ENCODE results near the gene DHFR. TPM values are rescaled to one million over a fixed set of nuclear protein-coding genes. Genes with fewer than 3 reads are reported as not detected.
A peak's percentile ranks its signal among the peaks of the same experiment; 100 is the strongest.

Gene DHFR
- total RNA-seq (2014; rRNA removed; shearing (Covaris generic)), result 19.0 and 23.8 TPM in 2 replicates
- 10.0 and 11.6 TPM in 2 replicates for polyA plus RNA-seq (2016; fragmentation: Nextera tagmentation; extraction: Ambion mirVana)

GRCh38 chr5:80654391-80655230 is at the start of gene DHFR, which contains the start of gene MSH3:
TSS of gene DHFR (minus strand) at chr5:80654983. CDS start at chr5:80654489, 494 bp downstream.
TSS of gene MSH3 (plus strand) at chr5:80654652. CDS start at chr5:80654728, 76 bp downstream.
- Histone ChIP-seq H3K4me2 (ENCODE audit: unreplicated experiment) (peak within 1 kb of the TSS; percentile 84), H3K4me1 (ENCODE audit: insufficient read depth) (peaks cover 27% of the 10 kb centered on the region), H3K9me2 (ENCODE audit: insufficient read depth) (no peaks in the 10 kb centered on the region), H3K9ac (peak within 1 kb of the TSS; percentile 85), H4K20me1 (ENCODE audit: insufficient read depth) (no peaks in the 10 kb centered on the region), H3K36me3 (ENCODE audit: low read depth) (peaks cover 1% of the 10 kb centered on the region), H3F3A (ENCODE audit: insufficient read depth) (peaks cover 5% of the 10 kb centered on the region; the same call in 1 of the 2 replicates), H3K27ac (peak within 1 kb of the TSS; percentile 87), H3K4me3 (peak within 1 kb of the TSS; percentile 85), H3K79me2 (ENCODE audit: insufficient read depth) (peaks cover 38% of the 10 kb centered on the region), H3K9me3 (ENCODE audit: low read depth) (no peaks in the 10 kb centered on the region), H2AFZ (peak within 1 kb of the TSS; percentile 90), H3K27me3 (replicated peaks; ENCODE audit: insufficient read depth) (no peaks in the 10 kb centered on the region)
- DNase-seq, result peak; percentile 93
- in situ Hi-C loops (cut with MboI), result no loop called here
- no peak for TF ChIP-seq EZH2phosphoT487 (IDR thresholded peaks at IDR 0.05; ENCODE audit: insufficient read depth, low read depth)
- no peak for TF ChIP-seq EZH2 (IDR thresholded peaks at IDR 0.05; ENCODE audit: insufficient read depth, poor library complexity, severe bottlenecking)
- WGBS, 2 experiments (ENCODE audit: low coverage in 1 of 2, low lambda C conversion rate in 2 of 2, missing lambda C conversion rate in 2 of 2), result 1 to 2% methylated on average over 42 to 49 of the region's 74 CpGs

- H3K9me2 ChIP-seq (ENCODE audit: insufficient read depth), result no peaks in the 10 kb centered on the region
- H2AFZ ChIP-seq, result no peak overlapping the region
- H3K9ac ChIP-seq, result no peak overlapping the region
- TF ChIP-seq EZH2 (IDR thresholded peaks at IDR 0.05; ENCODE audit: insufficient read depth, poor library complexity, severe bottlenecking), result no peak
- no peak for TF ChIP-seq EZH2phosphoT487 (IDR thresholded peaks at IDR 0.05; ENCODE audit: insufficient read depth, low read depth)
- 0 out of 2 replicates have a peak, but pooled peaks cover 5% of the 10 kb centered on the region for H3K36me3 ChIP-seq (ENCODE audit: low read depth)
- in situ Hi-C loops (cut with MboI), result no loop called here
- no peak overlapping the region for H3K27ac ChIP-seq
- no peaks in the 10 kb centered on the region for H3K9me3 ChIP-seq (ENCODE audit: low read depth)
- H3K27me3 ChIP-seq (replicated peaks; ENCODE audit: insufficient read depth), result no peaks in the 10 kb centered on the region
- H3K4me3 ChIP-seq, result no peak overlapping the region
- no peaks in the 10 kb centered on the region for H3K79me2 ChIP-seq (ENCODE audit: insufficient read depth)
- no peak overlapping the region for H3K4me2 ChIP-seq (ENCODE audit: unreplicated experiment)
- no peaks in the 10 kb centered on the region for H3F3A ChIP-seq (ENCODE audit: insufficient read depth)
- 95% methylated on average over 1 of the region's 1 CpG for WGBS, 2 experiments (ENCODE audit: low coverage in 1 of 2, low lambda C conversion rate in 2 of 2, missing lambda C conversion rate in 2 of 2)
- DNase-seq, result no peak
- peaks cover 10% of the 10 kb centered on the region; the same call in 1 of the 2 replicates for H3K4me1 ChIP-seq (ENCODE audit: insufficient read depth)
- no peaks in the 10 kb centered on the region for H4K20me1 ChIP-seq (ENCODE audit: insufficient read depth)
Measured at GRCh38 chr5:80704221-80704620, 49.4 kb upstream of the DHFR start.

GRCh38 chr5:80703747-80704146 is 49.0 kb upstream of the DHFR start:
- no peak overlapping the region for H3K4me3 ChIP-seq
- no peak overlapping the region for H2AFZ ChIP-seq
- no peaks in the 10 kb centered on the region for H3F3A ChIP-seq (ENCODE audit: insufficient read depth)
- H3K9me2 ChIP-seq (ENCODE audit: insufficient read depth), result no peaks in the 10 kb centered on the region
- peaks cover 10% of the 10 kb centered on the region; the same call in 1 of the 2 replicates for H3K4me1 ChIP-seq (ENCODE audit: insufficient read depth)
- in situ Hi-C loops (cut with MboI), result no loop called here
- H3K27ac ChIP-seq, result no peak overlapping the region
- 0 out of 2 replicates have a peak, but pooled peaks cover 5% of the 10 kb centered on the region for H3K36me3 ChIP-seq (ENCODE audit: low read depth)
- 87 to 92% methylated on average over 5 of the region's 5 CpGs for WGBS, 2 experiments (ENCODE audit: low coverage in 1 of 2, low lambda C conversion rate in 2 of 2, missing lambda C conversion rate in 2 of 2)
- no peaks in the 10 kb centered on the region for H3K9me3 ChIP-seq (ENCODE audit: low read depth)
- H3K79me2 ChIP-seq (ENCODE audit: insufficient read depth), result no peaks in the 10 kb centered on the region
- TF ChIP-seq EZH2phosphoT487 (IDR thresholded peaks at IDR 0.05; ENCODE audit: insufficient read depth, low read depth), result no peak
- no peak for TF ChIP-seq EZH2 (IDR thresholded peaks at IDR 0.05; ENCODE audit: insufficient read depth, poor library complexity, severe bottlenecking)
- H3K27me3 ChIP-seq (replicated peaks; ENCODE audit: insufficient read depth), result no peaks in the 10 kb centered on the region
- DNase-seq, result no peak
- no peak overlapping the region for H3K9ac ChIP-seq
- H4K20me1 ChIP-seq (ENCODE audit: insufficient read depth), result no peaks in the 10 kb centered on the region
- H3K4me2 ChIP-seq (ENCODE audit: unreplicated experiment), result no peak overlapping the region

- no peak overlapping the region for H3K4me3 ChIP-seq
- H3F3A ChIP-seq (ENCODE audit: insufficient read depth), result no peaks in the 10 kb centered on the region
- H3K9ac ChIP-seq, result no peak overlapping the region
- no peak overlapping the region for H3K4me2 ChIP-seq (ENCODE audit: unreplicated experiment)
- in situ Hi-C loops (cut with MboI), result no loop called here
- no peak overlapping the region for H3K27ac ChIP-seq
- DNase-seq, result no peak
- TF ChIP-seq EZH2 (IDR thresholded peaks at IDR 0.05; ENCODE audit: insufficient read depth, poor library complexity, severe bottlenecking), result no peak
- no peak for TF ChIP-seq EZH2phosphoT487 (IDR thresholded peaks at IDR 0.05; ENCODE audit: insufficient read depth, low read depth)
- no peaks in the 10 kb centered on the region for H4K20me1 ChIP-seq (ENCODE audit: insufficient read depth)
- no peaks in the 10 kb centered on the region for H3K27me3 ChIP-seq (replicated peaks; ENCODE audit: insufficient read depth)
- H3K79me2 ChIP-seq (ENCODE audit: insufficient read depth), result no peaks in the 10 kb centered on the region
- no peaks in the 10 kb centered on the region for H3K9me3 ChIP-seq (ENCODE audit: low read depth)
- no peaks in the 10 kb centered on the region for H3K9me2 ChIP-seq (ENCODE audit: insufficient read depth)
- peaks cover 10% of the 10 kb centered on the region; the same call in 1 of the 2 replicates for H3K4me1 ChIP-seq (ENCODE audit: insufficient read depth)
- H2AFZ ChIP-seq, result no peak overlapping the region
- 0 out of 2 replicates have a peak, but pooled peaks cover 5% of the 10 kb centered on the region for H3K36me3 ChIP-seq (ENCODE audit: low read depth)
Measured at GRCh38 chr5:80703291-80703690, 48.5 kb upstream of the DHFR start.

Measured in GM23248 (cell line).